ENCODE data around the gene CD28.
A peak's percentile ranks its signal among the peaks of the same experiment; 100 is the strongest.

The CD28 gene

DNA sequence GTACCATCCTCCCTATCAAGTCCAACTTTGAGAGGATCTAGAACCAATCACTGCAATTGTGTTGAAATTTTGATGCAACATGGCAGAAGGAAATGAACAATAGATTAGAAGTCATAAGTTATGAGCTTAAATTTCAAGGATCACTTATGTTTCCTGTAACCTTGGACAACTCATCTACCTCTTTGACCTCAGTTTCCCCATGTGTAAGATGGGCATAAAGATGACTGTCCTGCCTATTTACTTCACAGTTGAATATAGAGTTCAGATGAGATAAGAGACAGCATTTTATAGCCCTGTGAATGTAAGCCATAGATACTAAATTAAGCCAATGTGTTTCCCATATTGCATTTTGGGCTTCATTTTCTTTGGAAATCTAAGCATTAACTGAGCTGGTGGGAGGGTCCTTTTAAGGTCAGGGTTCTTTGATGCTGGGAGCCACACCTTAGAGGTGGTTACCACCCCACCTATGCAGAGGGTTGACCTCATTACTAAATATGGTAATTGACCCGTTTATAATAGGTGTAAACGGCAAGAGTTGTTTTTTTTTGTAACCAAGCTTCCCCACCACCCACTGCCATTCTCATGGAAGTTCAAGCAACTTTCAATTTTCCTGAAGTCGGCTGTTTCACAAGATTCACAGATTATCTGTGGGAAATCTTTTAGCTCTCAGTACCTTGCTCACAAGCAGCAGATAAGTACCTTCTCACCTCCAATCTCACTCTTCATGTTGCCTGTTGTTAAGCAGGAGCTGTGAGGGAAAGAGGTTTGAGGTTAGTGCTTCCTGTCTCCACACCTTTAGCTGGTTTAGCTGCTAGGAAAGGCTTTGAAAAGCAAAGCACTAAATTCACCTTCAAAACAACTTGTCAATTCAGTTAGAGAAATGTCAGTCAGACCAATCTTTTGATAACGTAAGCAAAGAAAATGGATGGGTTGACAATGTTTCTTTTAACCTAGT lies 13.3 kb downstream of the CD28 start:
- no peak for DNase-seq

DNA sequence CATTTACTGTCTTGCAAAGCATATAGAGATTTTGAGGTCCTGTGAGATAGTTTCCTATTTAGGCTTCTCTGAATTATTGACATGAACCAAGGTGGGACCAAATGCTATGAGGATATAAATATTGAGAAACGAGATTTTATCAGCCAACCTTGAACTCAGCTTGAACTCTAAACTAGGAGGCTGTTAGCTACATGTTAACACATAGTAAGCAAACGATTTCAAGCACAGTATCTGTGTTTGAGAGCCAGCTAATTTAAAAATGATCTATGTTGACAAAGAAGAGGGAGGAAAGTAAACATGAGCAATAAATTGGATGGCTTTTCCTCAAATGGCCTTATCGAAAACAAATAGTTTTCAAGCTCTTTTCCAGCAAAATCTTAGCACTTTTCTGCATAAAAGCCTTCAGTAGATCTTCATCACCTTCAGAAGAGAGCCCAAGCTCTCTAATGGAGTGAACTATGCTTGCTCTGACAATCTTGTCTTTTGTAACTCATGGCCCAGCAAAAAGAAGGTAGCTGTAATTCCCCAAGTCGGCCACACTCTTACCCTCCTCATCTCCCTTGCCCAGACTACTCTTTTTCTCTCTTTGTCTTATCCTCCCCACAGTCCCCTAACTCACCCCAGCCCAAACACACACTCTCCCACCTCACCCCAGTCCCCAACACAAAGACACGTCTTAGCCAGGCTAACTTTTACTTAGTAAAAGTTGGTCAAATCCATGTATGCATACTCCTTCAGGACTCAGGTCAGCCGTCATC lies 14.7 kb downstream of the CD28 start:
- DNase-seq = no peak

DNA sequence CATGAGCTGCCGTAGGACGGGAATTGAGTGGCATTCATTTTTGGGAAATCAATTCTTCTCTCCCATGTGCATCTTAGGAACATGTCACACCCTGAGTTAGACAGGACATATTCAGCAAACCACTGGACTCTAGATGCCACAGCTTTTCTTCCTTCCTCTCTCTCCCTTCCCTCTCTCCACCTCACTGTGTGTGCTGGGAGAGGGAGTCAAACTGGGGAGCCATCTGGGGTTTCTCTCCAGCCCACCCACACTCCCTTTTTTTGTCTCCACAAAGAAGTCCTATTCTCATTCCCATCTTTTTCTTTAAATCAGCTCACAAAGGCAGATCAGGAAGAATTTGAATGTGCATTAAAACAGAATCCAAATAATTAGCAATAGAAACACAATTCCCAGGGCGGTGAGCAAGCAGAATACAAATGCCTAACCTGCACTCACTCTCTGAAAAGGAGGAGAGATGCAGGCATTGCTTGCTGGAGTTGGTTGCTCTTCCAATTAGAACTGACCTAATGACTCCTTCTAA lies 15.4 kb downstream of the CD28 start:
- no peak for DNase-seq

DNA sequence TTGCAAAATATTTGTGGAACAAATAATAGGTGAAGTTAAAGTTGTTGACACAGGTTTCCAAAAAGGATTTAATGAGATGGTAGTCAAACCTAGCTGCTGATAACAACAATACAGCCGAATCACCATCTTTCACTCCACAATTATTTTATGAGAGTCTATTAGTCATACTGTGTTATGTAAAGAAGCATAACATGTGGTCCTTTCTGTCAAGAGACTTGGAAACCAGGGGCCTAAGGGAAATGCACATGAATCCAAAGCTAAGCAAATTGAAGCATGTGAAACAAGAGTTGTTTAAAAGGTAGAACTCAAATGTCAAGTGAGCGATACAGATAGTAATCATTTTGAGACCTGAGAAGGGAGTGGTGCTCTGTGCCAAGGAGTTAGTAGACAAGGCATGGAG lies 16.0 kb downstream of the CD28 start:
- DNase-seq = no peak

DNA sequence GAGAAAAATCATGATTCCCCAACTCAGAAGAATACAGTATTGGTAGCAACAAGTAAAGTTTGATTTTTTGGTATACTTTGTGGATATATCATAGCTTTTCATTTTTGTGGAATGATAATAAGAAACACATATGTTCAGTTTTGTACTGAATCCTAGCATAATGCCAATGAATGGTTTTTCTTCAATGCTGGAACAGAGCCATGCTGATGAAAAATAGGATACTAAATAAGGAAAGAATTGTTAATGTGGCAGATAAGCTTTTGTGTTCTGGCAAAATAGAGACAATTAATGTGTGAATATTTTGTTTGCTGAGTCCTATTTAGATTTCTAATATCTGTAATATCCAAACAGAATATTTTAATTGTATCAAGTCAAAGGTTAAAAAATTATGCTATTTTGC lies 21.9 kb downstream of the CD28 start:
- DNase-seq = no peak

DNA sequence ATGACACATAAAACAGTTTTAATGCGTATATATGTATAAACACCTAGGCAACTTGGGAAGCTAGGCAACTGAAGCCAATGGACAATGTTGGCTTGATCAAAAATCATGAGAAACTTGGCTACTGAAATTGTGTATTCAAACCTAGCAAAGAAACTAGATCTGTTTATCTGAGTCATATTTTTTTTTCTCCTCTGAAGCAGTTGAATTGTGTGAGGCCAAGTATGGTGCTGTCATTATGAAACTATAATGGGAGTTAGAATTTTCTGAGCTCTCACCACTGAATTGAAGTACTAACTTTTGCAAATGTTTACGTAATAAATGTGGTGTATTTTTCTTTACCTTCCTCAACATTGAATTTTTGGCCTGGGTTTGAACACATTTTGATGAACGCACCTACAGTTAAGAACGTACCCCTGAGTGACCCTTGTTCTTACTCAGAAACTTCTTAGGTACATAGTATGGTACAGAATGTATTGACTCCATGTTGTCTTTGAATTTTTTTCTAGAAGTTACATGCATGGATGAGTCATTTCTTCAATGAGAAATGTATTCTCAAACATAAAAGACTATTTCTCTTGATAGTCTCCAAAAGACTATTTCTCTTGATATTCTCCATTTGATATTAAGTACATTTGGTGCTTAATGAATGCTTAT lies 23.8 kb downstream of the CD28 start:
- DNase-seq = no peak

DNA sequence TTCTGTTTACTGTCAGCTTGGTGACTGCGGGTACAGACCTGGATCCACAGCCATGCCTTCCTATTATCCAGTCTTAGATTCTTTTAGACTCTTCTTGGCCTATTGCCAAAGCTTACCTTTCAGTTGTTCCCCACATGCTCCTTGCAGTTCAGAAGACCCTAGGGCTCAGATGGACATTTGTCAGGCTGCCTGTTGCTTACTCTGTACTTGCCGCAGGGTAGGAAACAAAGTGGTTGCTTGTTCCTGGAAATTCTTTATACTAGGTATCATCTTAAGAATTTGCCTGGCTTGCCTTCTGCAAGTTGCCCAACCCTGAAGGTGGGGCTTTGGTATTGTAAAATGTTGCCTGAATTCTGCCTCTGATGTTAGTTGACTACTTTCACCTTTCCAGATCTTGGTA lies 24.4 kb downstream of the CD28 start:
- DNase-seq = no peak

DNA sequence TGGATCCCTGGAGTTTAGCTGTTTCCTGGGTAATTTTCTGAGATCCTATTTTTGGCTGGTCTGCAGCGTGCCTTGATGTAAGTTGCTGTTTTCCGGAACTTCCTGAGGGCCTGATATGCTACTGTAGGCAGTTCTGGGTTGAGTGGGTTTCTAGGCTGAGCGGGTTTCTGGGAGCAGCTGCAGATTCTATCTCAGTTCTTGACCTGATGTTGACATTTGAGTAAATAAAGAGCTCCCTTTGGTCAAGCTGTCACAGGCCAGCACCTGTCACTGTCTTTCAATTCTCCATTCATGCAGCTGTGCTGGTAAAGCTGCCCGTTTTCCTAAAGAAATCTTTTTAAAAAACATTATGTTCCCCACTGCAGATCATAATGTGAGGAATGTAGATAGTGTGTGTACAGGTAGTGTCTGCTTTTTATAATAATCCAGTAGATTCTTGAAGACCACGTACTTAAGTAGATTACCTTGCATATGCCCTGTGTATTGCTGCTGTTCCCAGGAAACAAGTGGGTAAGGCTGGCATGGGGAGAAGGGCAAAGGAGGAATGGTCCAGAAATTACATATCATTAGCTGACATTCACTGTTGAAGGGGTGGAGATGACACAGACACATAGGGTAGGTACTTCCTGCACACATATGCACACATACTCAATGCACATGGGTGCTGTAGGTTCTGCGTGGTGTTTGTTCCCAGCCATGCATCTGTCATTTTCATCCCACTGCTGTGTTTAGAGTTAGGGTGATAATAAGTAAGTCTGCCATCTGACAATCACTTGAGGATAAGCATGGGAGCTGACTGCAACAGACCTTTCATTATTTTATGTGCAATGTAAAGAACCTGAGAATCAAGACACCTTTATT lies 25.9 kb downstream of the CD28 start:
- peak; percentile 77 for DNase-seq

DNA sequence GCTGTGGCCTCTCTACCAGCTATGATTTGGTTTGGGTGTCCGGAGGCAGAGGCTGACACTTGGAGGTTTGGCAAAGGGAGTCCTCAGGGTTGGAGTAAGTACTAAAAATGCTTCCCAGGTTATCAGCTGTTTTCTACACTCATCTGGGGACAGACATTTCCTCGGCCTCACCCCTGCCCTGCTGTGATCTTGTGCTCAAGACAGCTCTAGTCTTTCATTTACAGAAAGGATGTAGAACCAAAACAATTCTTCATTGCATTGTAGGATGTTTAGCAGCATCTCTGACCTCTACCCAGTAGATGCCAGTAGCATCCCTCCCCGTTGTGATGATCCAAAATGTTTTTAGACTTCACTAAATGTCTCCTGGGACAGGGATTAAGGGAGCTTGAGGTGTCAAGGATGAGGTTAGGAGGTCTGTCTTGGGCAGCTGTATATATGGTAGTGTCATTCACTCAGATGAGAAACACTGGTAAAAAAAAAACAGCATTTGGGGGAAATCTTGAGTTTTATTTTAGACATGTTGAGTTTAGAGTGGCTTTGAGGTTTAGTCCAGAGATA lies 26.6 kb downstream of the CD28 start:
- no peak for DNase-seq

DNA sequence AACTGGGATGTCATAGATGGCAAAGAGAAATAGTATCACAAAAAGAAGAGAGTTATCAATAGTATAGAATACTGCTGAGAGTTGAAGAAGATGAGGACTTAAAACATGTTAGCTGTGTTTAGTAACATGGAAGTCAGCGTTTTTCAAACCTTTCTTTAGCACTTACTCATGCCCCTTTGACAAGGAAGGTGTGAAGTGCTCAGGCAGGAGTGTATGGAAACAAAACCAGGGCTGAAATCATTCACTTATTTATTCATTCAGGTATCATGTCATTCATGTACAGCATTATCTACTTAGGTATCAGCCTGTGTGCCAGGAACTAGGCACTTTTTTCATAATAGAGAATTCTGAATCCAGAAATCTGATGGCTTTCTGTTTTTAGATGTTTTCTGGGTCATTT lies 27.2 kb downstream of the CD28 start:
- no peak for DNase-seq

DNA sequence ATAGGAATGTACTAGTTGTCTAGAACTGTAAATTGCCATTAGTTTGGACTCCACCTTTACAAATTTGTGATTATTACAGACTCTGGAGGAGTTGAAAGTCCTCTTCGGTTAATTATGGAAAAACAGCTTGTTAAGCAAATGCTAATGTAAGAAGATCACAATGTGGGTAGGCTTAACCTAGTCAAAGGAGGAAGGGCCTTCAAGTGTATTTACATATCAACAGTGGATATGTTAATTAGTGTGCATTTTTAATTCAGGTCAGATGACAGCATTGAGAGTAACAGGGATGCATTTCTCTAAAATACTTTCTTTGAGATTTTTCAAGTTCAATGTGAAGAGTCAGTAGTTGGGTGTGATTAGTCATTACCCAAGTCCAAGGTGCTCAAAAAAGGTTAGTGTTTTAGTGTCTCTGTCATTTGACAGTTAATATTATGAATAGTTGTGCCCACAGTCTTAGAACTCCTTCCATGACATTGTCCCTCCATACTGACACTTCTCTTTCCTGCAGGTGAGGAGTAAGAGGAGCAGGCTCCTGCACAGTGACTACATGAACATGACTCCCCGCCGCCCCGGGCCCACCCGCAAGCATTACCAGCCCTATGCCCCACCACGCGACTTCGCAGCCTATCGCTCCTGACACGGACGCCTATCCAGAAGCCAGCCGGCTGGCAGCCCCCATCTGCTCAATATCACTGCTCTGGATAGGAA lies 28.0 kb downstream of the CD28 start:
- DNase-seq = no peak

DNA sequence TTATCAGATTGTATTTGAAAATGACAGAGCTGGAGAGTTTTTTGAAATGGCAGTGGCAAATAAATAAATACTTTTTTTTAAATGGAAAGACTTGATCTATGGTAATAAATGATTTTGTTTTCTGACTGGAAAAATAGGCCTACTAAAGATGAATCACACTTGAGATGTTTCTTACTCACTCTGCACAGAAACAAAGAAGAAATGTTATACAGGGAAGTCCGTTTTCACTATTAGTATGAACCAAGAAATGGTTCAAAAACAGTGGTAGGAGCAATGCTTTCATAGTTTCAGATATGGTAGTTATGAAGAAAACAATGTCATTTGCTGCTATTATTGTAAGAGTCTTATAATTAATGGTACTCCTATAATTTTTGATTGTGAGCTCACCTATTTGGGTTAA lies 30.9 kb downstream of the CD28 start:
- no peak for DNase-seq

DNA sequence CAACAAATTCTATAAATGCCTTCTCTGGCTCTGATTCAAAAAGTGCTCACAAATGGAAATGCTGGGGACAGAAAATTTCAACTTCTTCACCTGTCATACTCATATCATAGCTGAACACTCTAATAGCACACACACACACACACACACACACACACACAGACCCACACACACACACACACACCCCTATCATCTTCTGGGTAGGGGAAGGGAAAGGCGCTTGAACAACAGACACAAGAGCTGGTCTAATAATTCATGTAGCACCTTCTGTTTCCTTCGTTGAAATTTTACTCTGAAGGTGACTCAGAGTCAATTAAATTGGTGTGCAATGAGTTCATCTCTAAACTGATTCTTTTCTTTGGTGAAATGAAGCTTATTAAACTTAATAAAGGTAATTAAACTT lies 32.9 kb downstream of the CD28 start:
- no peak for DNase-seq

DNA sequence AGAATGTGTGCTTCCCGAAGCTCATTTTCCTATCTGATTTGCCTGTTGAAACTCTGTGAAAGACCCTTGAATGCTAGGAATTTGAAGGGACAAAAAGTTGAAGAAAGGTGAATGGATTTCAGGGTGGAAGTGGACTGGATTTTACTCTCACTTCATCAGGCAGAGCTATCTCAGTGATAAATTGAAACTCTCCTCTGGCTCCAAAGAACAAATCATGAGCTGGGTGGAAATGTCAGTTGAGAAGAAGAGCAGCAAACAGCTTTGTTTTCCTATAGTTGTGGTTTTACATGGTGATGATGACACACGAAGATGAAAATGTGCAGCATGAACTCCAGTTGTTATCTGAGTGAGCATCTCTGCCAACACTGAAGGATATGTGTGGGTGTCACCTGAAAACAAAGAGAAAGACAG lies 34.4 kb downstream of the CD28 start:
- no peak for DNase-seq

DNA sequence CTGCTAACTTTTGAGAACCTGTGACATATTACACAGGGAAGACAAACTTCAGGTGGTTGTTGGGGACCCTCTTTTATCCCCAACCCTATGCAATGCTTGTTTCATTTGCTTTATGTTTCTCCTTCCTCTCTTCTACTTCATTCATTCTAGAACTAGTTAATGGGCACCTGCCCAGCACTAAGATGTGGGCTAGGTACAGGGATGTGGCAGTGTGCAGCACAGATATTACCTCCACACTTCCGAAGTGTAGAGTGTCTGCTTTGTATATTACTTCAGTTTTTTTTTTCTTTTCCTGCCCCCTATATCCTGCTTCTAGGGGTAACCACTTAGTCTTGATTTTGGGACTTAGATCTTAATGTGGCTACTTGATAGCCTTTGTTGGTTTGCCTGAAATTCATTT lies 35.1 kb downstream of the CD28 start:
- no peak for DNase-seq

DNA sequence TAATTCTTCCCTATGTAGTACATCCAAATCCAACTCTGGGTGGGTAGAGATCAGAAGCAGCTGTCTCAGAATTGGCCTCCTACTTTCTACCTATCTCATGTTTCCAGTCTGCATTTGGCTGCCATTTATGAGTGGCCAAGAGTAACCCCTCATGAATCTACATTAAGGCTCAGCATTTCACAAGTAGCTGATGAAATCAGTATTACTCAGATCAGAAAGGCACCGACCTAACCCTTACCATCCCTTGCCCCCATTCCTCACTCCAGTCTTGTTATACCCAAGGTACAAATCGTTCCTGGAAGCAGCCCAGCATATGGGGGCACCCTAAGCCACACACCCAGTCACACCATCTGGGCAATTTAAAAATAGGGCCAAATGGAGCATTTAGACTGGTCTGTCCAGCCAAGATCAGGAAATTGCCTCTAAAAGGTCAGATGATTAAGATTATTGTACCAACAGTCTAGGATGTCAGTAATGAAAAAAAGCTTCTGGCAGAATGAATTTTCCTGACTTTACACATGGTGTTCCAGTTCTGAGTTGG lies 37.1 kb downstream of the CD28 start:
- no peak for DNase-seq

DNA sequence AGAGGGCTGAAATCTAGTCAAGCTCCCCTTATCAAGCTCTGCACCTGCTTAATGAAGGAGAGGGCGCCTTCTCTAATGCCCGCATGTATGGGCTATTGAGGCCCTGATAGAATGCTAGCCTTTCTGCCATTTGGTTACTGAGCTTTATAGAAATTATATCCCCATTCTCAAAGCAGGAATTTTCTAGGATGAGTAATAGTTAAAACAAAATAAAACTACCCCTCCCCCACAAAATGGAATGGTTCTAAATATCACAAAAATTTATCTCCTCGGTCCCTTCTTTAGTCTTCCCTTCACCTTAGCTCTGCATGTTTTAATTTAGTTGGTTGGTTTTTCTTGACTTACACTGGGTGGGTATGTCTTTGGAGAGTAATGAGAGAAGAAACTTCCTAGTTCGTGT lies 37.7 kb downstream of the CD28 start:
- no peak for DNase-seq

DNA sequence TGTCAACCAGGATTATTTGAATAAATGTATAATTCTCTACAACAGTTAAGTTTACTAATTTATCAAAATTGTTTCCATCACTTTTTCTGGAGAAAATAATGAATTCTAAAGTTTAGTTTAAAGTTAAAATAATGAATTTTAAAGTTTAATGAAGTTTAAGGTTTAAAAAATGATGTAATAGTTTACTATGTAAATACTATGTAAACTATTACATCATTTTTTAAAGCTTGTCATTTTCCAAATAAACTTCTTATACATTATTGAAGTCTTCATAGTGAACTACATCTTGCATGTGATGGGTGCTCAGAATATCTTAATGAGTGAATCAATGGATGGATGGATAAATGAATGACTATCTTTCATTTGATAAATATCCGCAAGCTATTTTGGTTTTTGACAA lies 38.8 kb downstream of the CD28 start:
- DNase-seq = no peak

DNA sequence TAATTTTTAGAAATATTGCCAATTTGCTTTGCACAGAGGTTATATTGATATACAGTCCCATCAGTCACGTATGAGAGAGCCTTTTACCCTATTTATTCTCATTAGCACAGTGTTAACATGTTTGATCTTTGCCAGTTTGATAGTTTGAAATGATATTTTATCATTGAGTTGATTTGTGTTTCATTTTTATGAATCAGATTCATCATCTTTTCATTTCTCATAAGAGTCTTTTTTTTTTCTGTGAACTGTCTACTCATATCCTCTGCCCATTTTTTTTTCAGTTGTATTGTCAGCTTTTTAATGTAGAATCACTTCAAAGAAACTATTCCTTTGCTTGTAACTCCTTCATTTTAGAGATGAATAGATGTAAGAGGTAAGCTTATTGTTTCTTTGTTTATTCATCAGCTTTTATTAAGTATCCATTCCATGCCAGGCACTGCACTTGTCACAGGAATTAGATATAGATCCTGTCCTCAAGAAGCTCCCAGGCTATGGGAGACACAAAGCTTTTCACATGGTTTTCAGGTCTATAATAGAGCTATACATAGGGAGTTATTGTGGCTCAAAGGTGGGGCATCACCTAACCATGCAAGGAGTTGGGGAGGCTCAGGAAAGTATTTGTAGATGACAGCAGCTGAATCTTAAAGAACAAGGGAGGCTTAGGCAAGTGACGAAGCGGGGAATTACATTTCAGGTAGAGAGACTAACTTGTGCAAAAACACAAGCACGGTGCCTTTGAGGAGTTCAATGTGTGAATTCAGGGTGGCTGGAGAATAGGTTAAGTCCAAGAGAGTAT lies 42.1 kb downstream of the CD28 start:
- no peak for DNase-seq

DNA sequence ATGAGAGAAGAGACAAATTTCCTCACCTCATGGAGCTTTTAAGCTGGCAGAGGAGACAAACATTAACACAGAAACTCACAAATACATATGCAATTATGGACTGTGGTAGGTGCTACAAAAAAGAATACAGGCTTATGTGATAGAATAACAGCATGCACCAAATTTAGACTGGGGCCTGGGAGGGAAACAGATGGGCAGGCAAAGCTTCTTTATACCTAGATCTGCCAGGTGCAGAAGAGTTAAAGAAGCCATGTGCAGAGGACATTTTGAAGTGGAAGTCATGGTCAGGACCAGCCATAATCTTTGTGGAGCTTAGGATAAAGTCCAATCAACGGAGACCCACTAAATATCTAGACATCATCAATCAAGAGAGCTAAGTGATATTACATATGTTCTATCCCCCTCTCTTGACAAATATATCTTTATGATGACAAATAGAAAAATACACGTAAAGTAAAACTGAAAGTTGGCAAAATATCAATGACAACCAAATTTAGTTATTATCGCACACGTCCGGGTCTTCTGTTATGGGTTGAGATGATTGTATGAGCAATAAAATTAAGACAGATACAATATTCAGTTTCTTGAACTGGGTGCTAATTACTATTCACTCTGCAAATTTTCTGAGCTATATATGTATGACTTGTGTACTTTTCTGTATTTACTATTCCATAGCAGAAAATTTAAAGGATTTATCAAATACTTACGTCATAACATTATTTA lies 44.1 kb downstream of the CD28 start:
- no peak for DNase-seq
